Kasumi-1 (cell line): ENCODE results near the gene PEX6.
"Not testable (repeated sequence)": the region's sequence is repeated elsewhere in the genome, so short reads cannot be mapped to it uniquely, and the experiment has no call there.

Experiments
- DNase-seq, 2 experiments: peaks; one replicate each; lab custom pipeline; 2025; lab: John Stamatoyannopoulos, UW

The PEX6 gene

DNA sequence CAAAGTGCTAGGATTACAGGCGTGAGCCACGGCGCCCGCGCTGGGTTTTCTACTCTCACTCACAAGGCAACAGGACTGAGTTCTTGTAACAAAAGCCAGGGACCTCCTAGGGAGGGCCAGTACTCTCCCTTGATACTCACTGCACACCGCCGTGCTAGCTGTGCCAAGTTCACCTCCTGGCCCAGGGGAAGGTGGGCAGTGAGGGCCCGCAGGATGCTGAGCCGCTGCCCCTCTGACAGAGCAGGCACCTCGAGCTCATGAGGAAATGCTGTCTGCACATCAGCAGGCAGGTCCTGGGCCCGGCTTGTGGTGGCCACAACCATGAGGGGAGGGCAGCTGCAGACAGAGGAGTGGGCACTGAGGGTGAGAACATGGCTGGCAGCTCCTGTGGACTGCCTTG, 11.8 kb downstream of the PEX6 start:
- DNase-seq: no peak

- DNase-seq: no peak
Measured at GRCh38 chr6:42966571-42966970, 12.4 kb downstream of the PEX6 start.

DNA sequence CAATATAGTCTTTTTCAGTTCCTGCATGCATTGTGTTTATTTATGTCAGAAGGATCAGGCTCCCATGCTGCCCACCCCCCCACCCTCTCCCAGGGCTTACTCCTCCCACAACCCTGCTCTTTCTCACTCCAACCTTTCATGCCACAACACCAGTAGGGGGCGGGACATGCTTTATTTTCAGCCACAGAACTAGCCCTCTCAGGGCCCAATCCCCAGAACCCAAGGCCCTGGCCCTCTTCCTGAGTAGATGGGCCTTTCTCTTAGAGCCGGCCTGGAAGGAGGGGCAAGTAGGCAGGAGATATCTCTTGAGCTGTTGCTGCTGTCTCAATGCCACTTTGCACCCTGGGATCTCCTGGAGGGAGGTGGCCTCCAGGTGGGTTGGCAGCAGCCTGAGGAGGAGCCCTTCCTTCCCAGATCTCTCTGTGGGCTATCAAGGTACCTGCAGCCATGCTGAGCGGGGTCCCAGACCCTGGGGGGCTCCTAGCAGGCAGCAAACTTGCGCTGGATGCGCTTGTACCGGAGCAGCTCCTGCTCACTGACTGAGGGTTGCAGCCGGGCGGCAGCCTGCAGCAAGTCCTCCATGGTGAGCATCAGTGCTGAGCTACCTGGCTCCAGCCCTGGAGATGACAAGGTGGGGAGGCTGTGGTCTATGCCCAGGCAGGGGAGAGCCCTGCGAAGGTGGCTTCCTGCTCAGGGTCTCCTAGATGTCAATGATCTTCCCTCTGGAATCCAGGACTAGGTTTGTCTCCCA, 15.0 kb downstream of the PEX6 start:
- DNase-seq: peak; percentile 60 to 76

DNA sequence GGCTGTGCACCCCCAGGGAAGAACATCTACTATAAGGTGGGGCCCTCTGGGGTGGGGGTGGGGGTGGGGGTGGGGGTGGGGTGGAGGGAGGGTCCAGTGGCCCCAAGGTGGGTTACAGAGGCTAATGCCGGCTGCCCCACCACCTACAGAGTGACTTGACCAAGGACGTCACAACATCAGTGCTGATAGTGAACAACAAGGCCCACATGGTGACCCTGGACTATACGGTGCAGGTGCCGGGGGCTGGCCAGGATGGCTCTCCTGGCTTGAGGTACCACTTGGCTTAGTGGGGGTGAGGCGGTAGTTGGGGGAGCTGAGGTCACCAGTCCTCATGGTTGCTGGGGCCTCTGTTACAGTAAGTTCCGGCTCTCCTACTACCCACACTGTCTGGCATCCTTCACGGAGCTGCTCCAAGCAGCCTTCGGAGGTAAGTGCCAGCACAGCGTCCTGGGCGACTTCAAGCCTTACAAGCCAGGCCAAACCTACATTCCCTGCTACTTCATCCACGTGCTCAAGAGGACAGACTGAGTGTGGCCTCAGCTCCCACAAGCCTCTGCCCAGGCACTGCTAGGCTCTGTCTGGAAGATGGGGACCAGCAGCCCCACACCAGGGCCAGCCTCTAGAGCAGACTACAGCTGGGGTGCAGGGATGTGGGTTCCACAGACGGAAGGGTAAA, 15.7 kb downstream of the PEX6 start:
- DNase-seq: no peak

DNA sequence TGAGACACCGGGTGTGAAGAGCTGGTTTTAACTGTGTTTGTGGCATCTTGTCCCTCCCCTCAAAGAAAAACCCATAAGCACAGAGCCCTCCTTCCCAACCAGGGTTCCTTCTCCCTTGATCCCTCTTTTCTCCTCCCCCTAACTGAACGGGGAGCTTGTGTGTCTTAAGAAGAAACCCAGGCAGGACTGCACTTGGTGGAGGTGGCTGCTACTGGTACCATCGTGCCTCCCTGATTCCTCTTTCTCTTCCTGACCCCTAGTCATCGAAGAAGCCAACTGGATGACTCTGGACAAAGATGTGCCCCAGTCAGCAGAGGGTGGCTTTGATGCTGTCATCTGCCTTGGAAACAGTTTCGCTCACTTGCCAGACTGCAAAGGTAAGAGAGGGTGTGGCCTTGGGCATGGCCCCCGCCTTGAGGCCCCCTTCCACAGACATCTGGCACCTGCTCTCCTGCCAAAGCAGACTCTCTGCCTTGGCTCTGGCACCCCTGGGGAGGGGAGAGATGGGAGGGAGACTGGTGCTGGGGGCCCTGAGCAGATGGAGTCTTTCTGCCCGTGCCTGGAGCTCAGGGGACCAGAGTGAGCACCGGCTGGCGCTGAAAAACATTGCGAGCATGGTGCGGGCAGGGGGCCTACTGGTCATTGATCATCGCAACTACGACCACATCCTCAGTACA, 16.3 kb downstream of the PEX6 start:
- DNase-seq: no peak

GRCh38 chr6:42962096-42962495, 16.9 kb downstream of the PEX6 start:
- no peak for DNase-seq

- DNase-seq: no peak
Measured at GRCh38 chr6:42961020-42961470, 17.9 kb downstream of the PEX6 start.

- DNase-seq: no peak
Measured at GRCh38 chr6:42960243-42961019, 18.6 kb downstream of the PEX6 start, which contains the start of gene GNMT. Gene GNMT, plus strand, starts transcription at chr6:42960754. Its CDS starts 14 bp downstream, at chr6:42960768.

DNA sequence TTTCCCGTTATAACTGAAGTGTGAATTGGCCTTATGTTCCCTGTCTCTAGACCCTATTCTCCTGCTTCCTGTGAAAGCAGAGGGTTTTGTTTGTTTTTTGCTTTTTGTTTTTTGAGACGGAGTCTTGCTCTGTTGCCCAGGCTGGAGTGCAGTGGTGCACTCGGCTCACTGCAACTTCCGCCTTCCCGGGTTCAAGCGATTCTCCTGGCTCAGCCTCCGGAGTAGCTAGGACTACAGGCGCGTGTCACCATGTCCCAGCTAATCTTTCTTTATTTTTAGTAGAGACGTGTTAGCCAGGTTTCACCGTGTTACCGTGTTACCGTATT, 19.1 kb downstream of the PEX6 start:
- DNase-seq: no peak

GRCh38 chr6:42958125-42958524, 20.9 kb downstream of the PEX6 start:
- DNase-seq: no peak

- DNase-seq: not testable (repeated sequence)
Measured at GRCh38 chr6:42954405-42954804, 24.6 kb downstream of the PEX6 start.

DNA sequence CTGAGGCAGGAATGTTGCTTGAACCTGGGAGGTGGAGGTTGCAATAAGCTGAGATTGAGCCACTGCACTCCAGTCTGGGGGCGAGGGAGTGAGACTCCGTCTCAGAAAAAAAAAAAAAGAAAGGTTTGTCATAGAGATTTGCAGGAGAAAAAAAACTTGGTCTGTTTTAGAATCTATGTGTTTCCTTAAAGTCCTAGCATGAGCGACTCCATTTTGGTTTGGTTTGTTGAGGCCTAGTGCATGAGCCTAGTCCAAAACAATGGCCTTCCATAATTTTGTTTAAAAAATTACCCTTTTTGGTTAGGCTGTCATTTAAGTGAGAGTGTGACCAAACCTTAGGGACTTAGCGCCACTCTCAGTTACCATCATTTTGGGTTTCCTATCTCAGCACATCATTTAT, 26.6 kb downstream of the PEX6 start:
- no peak for DNase-seq

DNA sequence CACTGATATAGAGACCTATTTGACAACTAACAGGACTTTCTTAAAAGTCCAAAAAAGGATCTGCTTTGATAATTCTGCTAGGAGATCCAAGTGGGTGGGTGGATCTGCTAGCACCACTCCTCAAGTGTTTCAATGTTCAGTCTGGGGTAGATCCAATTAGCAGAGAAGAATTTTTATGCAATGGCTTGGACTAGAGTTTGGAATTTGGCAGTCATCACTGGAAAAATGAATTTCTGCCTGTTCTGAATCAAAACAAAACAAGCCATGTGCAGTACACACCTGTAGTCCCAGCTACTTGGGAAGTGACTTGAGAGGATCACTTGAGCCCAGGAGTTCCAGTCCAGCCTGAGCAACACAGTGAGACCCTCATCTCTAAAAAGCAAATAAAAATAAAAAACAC, 31.0 kb downstream of the PEX6 start:
- no peak for DNase-seq

DNA sequence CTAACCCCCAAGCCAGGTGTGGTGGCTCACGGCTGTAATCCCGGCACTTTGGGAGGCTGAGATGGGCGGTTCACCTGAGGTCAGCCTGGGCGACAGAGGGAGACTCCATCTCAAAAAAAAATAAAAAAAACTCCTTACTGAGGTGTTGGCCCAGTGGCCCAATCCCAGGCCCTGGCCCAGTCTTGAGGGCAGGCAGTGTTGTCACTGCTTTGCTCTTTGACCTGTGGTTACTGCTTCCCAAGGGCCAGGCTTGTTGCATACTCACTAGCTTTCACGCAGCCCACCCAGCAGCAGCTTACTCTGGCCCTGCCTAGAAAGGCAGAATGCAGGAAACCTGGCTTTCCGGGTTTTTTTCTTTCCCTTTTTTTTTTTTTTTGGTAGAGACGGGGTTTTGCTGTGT, 36.5 kb downstream of the PEX6 start:
- no peak for DNase-seq

- DNase-seq: not testable (repeated sequence)
Measured at GRCh38 chr6:42941356-42941755, 37.6 kb downstream of the PEX6 start.

- no peak for DNase-seq
Measured at GRCh38 chr6:42940493-42941045, 38.4 kb downstream of the PEX6 start.

DNA sequence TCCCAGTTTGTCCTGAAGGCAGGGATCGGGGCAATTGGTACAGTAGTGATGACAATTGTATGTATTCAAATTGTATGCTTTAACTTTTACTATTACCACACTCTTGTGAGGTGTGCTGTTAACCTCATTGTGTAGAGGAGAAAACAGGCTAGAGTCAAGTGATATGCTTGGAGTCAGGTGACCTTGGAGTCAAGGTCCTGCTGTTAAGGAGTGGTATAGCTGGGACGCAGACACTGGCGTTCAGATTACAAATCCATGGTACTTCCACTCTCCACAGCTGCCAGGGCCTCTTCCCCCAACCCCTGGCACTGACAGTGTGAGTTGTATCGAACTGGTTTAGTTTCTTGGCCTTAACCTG, 39.2 kb downstream of the PEX6 start:
- no peak for DNase-seq

DNA sequence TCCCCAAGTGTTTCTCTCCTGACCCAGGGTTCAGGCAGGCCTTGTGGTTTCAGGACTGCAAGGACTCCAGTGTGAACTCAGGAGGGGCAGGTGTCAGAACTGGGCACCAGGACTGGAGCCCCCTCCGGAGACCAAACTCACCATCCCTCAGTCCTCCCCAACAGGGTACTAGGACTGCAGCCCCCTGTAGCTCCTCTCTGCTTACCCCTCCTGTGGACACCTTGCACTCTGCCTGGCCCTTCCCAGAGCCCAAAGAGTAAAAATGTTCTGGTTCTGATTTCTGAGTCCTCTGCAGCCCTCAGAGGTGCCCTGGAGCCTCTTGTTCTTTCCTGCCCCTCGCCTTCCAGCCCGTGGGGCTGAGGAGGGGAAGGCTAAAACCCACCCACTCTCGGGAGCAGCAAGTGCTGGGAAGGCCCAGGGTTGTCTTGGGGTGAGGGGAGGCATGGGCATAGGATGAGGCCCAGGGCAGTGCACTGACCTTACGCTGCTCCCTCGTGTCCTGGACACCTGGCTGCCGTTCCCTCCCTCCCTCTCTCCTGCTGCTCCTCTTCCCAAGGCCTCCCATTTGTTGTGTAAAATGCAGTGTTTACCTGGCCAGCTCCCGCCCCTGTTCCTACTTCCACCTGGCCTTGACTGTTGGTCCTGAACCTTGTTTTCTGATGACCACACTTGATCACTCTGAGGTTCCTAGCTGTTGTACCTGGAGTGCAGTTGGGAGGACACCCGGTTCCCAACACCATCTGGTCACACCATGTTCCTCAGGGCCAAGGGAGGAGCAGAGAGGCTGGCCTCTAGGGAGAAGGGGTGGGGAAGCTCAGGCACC, 39.8 kb downstream of the PEX6 start:
- DNase-seq: no peak

DNA sequence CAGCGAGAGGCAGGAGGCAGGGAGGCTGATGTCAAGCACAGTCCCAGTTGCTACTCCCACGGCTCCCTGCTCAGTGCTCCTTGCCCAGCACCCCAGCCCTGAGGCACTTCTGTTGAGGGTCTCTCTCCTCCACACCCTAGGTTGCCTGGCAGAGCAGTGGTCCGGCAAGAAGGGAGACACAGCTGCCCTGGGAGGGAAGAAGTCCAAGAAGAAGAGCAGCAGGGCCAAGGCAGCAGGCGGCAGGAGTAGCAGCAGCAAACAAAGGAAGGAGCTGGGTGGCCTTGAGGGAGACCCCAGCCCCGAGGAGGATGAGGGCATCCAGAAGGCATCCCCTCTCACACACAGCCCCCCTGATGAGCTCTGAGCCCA, 40.6 kb downstream of the PEX6 start:
- DNase-seq: no peak

DNA sequence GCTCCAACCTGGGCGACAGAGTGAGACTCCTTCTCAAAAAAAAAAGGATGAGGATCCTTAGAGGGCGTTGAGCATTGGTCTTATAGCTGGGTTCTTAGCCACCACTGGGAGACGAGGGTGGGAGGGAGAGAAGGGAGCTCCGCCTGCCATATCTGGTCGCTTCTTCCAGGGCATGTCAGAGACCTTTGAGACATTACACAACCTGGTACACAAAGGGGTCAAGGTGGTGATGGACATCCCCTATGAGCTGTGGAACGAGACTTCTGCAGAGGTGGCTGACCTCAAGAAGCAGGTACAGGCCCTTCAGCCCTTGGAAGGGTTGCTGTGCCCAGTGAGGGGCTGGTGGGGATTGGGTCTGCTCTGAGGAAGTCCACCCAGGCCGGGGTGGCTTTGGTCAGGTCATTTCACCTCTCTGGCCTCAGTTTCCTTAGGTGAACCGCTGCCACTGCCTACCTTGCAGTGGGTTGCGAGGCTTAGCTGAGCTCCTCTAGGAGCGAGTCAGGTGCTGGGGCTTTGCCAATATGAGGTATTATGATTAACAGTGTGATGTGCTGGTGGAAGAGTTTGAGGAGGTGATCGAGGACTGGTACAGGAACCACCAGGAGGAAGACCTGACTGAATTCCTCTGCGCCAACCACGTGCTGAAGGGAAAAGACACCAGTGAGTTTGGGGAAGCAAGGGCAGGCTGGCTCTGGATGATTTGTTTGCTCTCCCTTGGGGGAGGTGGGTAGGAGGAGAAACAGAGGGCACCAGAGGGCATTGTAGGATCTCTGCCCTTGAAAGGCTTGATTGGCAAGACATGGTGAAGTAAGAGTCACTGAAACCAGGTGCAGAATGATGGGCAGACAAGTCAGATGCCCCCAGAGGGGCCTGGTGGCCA, 41.2 kb downstream of the PEX6 start:
- no peak for DNase-seq
